ENCODE measurements around the gene ARRDC5. TPM values are rescaled to one million over a fixed set of nuclear protein-coding genes. Genes with fewer than 3 reads are reported as not detected.

The ARRDC5 gene
- total and polyA plus RNA-seq, 2 of the 13 experiments (the other 11 are each of a cell fraction or from before 2014, with no cell fraction given): not detected

DNA sequence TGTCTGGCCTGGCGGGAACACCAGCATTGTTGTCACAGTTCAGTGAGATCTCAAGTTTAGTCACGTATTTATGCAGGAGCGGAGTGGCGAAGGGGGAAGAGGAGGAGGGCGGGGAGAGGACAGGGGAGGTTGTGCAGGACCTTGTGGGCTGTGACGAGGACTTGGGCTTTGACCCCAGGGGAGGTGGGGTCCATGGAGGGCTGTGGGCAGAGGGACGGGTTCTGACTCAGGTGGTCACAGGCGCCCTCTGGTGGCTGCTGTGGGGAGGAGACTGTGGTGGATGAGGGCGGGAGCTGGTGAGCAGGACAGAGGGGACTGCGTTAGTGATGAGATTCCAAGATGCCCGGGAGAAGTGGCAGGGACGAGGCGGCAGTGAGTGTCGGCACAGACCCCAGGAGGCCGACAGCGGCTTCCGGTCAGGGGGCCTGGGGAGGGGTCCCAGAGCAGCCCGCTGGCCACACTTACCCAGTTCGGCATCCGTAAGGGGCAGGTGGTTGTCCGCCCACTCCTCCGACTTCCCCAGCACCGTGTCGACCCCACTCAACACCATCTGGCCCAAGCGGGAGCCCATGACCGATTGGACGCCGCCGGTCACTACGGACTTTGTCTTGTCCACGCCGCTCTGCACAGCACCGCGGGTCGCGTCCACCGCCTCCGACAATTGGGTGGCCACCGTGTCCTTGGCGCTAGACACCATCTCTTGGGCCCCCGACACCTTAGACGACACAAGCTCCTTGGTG lies 51.0 kb downstream of the ARRDC5 start (continued):
- TF ChIP-seq ZNF550 (CRISPR knock-in tag; IDR thresholded peaks at IDR 0.05; ENCODE audit: borderline replicate concordance) (no peak), ZNF138 (CRISPR knock-in tag; IDR thresholded peaks at IDR 0.05; ENCODE audit: low read depth) (no peak), SP4 (CRISPR knock-in tag; IDR thresholded peaks at IDR 0.05) (no peak), ZNF709 (CRISPR knock-in tag; IDR thresholded peaks at IDR 0.05) (no peak), KLF16 (CRISPR knock-in tag; IDR thresholded peaks at IDR 0.05) (no peak), ZNF562 (CRISPR knock-in tag; IDR thresholded peaks at IDR 0.05; ENCODE audit: borderline replicate concordance) (no peak), CHCHD3 (CRISPR knock-in tag; IDR thresholded peaks at IDR 0.05) (no peak), ZNF251 (CRISPR knock-in tag; IDR thresholded peaks at IDR 0.05) (no peak), ZNF33A (CRISPR knock-in tag; IDR thresholded peaks at IDR 0.05; ENCODE audit: borderline replicate concordance) (no peak), NFYC (CRISPR knock-in tag; IDR thresholded peaks at IDR 0.05) (no peak), FOSL1 (CRISPR knock-in tag; IDR thresholded peaks at IDR 0.05; ENCODE audit: borderline replicate concordance) (no peak), NFIB (CRISPR knock-in tag; IDR thresholded peaks at IDR 0.05; ENCODE audit: borderline replicate concordance) (no peak), PITX1 (CRISPR knock-in tag; IDR thresholded peaks at IDR 0.05) (no peak), NRL (CRISPR knock-in tag; IDR thresholded peaks at IDR 0.05; ENCODE audit: borderline replicate concordance) (peak; percentile 27; the same call in 1 of the 2 replicates), ZMYM2 (CRISPR knock-in tag; IDR thresholded peaks at IDR 0.05) (no peak), ZNF501 (CRISPR knock-in tag; IDR thresholded peaks at IDR 0.05) (0 out of 2 replicates have a peak, but pooled peaks have one; percentile 50), ZNF207 (IDR thresholded peaks at IDR 0.05; ENCODE audit: borderline replicate concordance) (no peak), SATB2 (CRISPR knock-in tag; IDR thresholded peaks at IDR 0.05) (no peak)
- TF ChIP-seq, protein P1, sequence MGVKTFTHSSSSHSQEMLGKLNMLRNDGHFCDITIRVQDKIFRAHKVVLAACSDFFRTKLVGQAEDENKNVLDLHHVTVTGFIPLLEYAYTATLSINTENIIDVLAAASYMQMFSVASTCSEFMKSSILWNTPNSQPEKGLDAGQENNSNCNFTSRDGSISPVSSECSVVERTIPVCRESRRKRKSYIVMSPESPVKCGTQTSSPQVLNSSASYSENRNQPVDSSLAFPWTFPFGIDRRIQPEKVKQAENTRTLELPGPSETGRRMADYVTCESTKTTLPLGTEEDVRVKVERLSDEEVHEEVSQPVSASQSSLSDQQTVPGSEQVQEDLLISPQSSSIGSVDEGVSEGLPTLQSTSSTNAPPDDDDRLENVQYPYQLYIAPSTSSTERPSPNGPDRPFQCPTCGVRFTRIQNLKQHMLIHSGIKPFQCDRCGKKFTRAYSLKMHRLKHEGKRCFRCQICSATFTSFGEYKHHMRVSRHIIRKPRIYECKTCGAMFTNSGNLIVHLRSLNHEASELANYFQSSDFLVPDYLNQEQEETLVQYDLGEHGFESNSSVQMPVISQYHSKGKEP (CRISPR knock-in tag; IDR thresholded peaks at IDR 0.05): no peak
- TF ChIP-seq, protein P2, sequence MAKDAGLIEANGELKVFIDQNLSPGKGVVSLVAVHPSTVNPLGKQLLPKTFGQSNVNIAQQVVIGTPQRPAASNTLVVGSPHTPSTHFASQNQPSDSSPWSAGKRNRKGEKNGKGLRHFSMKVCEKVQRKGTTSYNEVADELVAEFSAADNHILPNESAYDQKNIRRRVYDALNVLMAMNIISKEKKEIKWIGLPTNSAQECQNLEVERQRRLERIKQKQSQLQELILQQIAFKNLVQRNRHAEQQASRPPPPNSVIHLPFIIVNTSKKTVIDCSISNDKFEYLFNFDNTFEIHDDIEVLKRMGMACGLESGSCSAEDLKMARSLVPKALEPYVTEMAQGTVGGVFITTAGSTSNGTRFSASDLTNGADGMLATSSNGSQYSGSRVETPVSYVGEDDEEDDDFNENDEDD (CRISPR knock-in tag; IDR thresholded peaks at IDR 0.05; ENCODE audit: borderline replicate concordance): no peak
- TF ChIP-seq, protein P3, sequence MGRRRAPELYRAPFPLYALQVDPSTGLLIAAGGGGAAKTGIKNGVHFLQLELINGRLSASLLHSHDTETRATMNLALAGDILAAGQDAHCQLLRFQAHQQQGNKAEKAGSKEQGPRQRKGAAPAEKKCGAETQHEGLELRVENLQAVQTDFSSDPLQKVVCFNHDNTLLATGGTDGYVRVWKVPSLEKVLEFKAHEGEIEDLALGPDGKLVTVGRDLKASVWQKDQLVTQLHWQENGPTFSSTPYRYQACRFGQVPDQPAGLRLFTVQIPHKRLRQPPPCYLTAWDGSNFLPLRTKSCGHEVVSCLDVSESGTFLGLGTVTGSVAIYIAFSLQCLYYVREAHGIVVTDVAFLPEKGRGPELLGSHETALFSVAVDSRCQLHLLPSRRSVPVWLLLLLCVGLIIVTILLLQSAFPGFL (CRISPR knock-in tag; IDR thresholded peaks at IDR 0.05): no peak
- TF ChIP-seq, protein P4, sequence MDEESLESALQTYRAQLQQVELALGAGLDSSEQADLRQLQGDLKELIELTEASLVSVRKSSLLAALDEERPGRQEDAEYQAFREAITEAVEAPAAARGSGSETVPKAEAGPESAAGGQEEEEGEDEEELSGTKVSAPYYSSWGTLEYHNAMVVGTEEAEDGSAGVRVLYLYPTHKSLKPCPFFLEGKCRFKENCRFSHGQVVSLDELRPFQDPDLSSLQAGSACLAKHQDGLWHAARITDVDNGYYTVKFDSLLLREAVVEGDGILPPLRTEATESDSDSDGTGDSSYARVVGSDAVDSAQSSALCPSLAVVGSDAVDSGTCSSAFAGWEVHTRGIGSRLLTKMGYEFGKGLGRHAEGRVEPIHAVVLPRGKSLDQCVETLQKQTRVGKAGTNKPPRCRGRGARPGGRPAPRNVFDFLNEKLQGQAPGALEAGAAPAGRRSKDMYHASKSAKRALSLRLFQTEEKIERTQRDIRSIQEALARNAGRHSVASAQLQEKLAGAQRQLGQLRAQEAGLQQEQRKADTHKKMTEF (CRISPR knock-in tag; IDR thresholded peaks at IDR 0.05): 0 out of 2 replicates have a peak, but pooled peaks have one; percentile 35
